Panc1 (cell line): ENCODE results near the gene MRPS18C. TPM values are rescaled to one million over a fixed set of nuclear protein-coding genes. Genes with fewer than 3 reads are reported as not detected.

Experiments used
- ATAC-seq: fragments of 200-7000 bp; cut with Tn5 transposase; 2 replicates; pipeline ENCODE4 v1.9.1; 2020; ENCODE audit warnings: mild to moderate bottlenecking, moderate library complexity
- BruUV-seq: library from RNA; stranded (reverse); fragments of 400-500 nt; replicated peaks from 2 replicates; lab custom pipeline; 2021; lab: Mats Ljungman, UMichigan
- CTCF ChIA-PET: fragments of 300-600 bp; sonication (Branson Sonifier 250); formaldehyde crosslinking; loops from one replicate; lab custom pipeline; 2022; ENCODE audit warnings: antibody characterized with exemption; lab: Charles Lee
- POLR2A ChIA-PET: fragments of 300-600 bp; sonication (Branson Sonifier 250); formaldehyde crosslinking; loops from one replicate; lab custom pipeline; 2022; ENCODE audit warnings: antibody characterized with exemption; lab: Charles Lee
- DNase-seq: peaks from one replicate; pipeline ENCODE4 v3.0.0-alpha.2; 2010; ENCODE audit warnings: low read depth, low spot score
- H3K27ac ChIP-seq: 2 replicates; pipeline ENCODE4 v1.5.1; 2011; ENCODE audit warnings: mild to moderate bottlenecking, low read length, inconsistent platforms
- H3K27me3 ChIP-seq: fragments of 200-500 bp; sonication (Bioruptor generic); 2 replicates; pipeline ENCODE4 v1.6.0; 2014; ENCODE audit warnings: low read length, inconsistent platforms; ENCODE audit not compliant: control insufficient read depth, insufficient read depth
- H3K36me3 ChIP-seq: fragments of 200-500 bp; sonication (Bioruptor generic); 2 replicates; pipeline ENCODE4 v1.5.1; 2014; ENCODE audit warnings: inconsistent platforms, mild to moderate bottlenecking, low read length, moderate library complexity; ENCODE audit not compliant: control insufficient read depth, insufficient read depth
- H3K4me1 ChIP-seq: 2 replicates; pipeline ENCODE4 v1.5.1; 2011; ENCODE audit warnings: inconsistent platforms, mild to moderate bottlenecking, low read length, moderate library complexity; ENCODE audit not compliant: control insufficient read depth, insufficient read depth
- H3K4me3 ChIP-seq, 2 experiments: 2 replicates each; pipeline ENCODE4 v1.5.1; 2011 to 2012; ENCODE audit warnings: low read depth in 2 of 2, low read length in 2 of 2, mild to moderate bottlenecking in 2 of 2, inconsistent platforms in 1 of 2, moderate library complexity in 1 of 2
- H3K9me3 ChIP-seq: fragments of 200-500 bp; sonication (Bioruptor generic); 2 replicates; pipeline ENCODE4 v1.5.1; 2014; ENCODE audit warnings: low read depth, mild to moderate bottlenecking, inconsistent platforms, low read length, moderate library complexity; ENCODE audit not compliant: control insufficient read depth, insufficient read depth
- CTCF ChIP-seq: fragments of 450-650 bp; IDR thresholded peaks from 2 replicates; pipeline ENCODE4 v1.5.1; 2017; ENCODE audit warnings: mild to moderate bottlenecking
- POLR2AphosphoS5 ChIP-seq: IDR thresholded peaks from 2 replicates; pipeline ENCODE4 v1.6.1; 2012; ENCODE audit warnings: mild to moderate bottlenecking, low read depth, low read length, moderate library complexity
- REST ChIP-seq, 2 experiments: IDR thresholded peaks; 2 replicates each; pipeline ENCODE4 v1.6.1; 2011 to 2012; ENCODE audit warnings: low read depth in 2 of 2, control low read depth in 1 of 2, low read length in 1 of 2, mild to moderate bottlenecking in 1 of 2, moderate library complexity in 1 of 2; ENCODE audit not compliant: insufficient read depth in 1 of 2
- SIN3A ChIP-seq: IDR thresholded peaks from 2 replicates; pipeline ENCODE4 v1.6.1; 2012; ENCODE audit warnings: low read depth, mild to moderate bottlenecking, low read length, moderate library complexity, borderline replicate concordance; ENCODE audit not compliant: insufficient read depth
- TCF7L2 ChIP-seq: IDR thresholded peaks from 2 replicates; pipeline ENCODE4 v1.6.1; 2011; ENCODE audit warnings: mild to moderate bottlenecking, low read depth, low read length, inconsistent platforms
- in situ Hi-C: cut with HindIII; loops from 2 replicates; pipeline ENCODE4 v1.10.0; 2016; ENCODE audit warnings: low sequenced_read_pairs, low pct_unique_long_range_greater_than_20kb
- intact Hi-C: fragments of 100-400 bp; cut with micrococcal nuclease; formaldehyde crosslinking; loops from one replicate; pipeline ENCODE4 v1.10.0; 2022; ENCODE audit not compliant: unreplicated experiment
- total RNA-seq: library from RNA; stranded (reverse); gene quantifications from one replicate; pipeline ENCODE4 v1.2.1, GENCODE V29; 2021; ENCODE audit not compliant: unreplicated experiment

The MRPS18C gene
- total RNA-seq, 1 experiment from 2014 or later, result 50.8 TPM

- no peaks in the 10 kb centered on the region for H3K36me3 ChIP-seq
- no peaks in the 10 kb centered on the region for H3K9me3 ChIP-seq
- in situ Hi-C loops (no loop called here), intact Hi-C loops (no loop called here)
- no TSS peak for BruUV-seq
- H3K4me1 ChIP-seq, result no peaks in the 10 kb centered on the region
- ChIA-PET CTCF (interaction anchor here (0.7 kb wide), 1 partner anchor 1189 kb away, joined by 9 read pairs; no protein-coding TSS in a partner anchor), POLR2A (no interaction called here)
- DNase-seq (no peak), ATAC-seq (no peak)
- no peak overlapping the region for H3K27ac ChIP-seq
- H3K27me3 ChIP-seq, result no peaks in the 10 kb centered on the region
- no peak overlapping the region for H3K4me3 ChIP-seq
- TF ChIP-seq TCF7L2, result no peak
- no peak for TF ChIP-seq SIN3A
- no peak for TF ChIP-seq REST (IDR thresholded peaks at IDR 0.05; ENCODE audit: insufficient read depth in 1 of 2, low read depth in 2 of 2, low read length in 1 of 2)
- no peak for TF ChIP-seq POLR2AphosphoS5
- no peak for TF ChIP-seq CTCF
Measured at GRCh38 chr4:83473423-83473822, 17.6 kb downstream of the MRPS18C start.

- ATAC-seq, result no peak
- DNase-seq, result no peak
- Histone ChIP-seq H3K36me3 (no peaks in the 10 kb centered on the region), H3K4me1 (no peaks in the 10 kb centered on the region), H3K27ac (no peak overlapping the region), H3K4me3 (no peak overlapping the region), H3K9me3 (no peaks in the 10 kb centered on the region), H3K27me3 (no peaks in the 10 kb centered on the region)
- TF ChIP-seq CTCF (no peak), POLR2AphosphoS5 (no peak), SIN3A (no peak), TCF7L2 (no peak), REST (IDR thresholded peaks at IDR 0.05; ENCODE audit: insufficient read depth in 1 of 2, low read depth in 2 of 2, low read length in 1 of 2) (no peak)
- ChIA-PET CTCF (interaction anchor here (0.7 kb wide), 2 partner anchors 623 to 1189 kb away, joined by 6 to 9 read pairs; no protein-coding TSS in a partner anchor), POLR2A (no interaction called here)
- intact Hi-C loops, result no loop called here
- BruUV-seq, result no TSS peak
- in situ Hi-C loops, result no loop called here
Measured at GRCh38 chr4:83473966-83474365, 18.1 kb downstream of the MRPS18C start.
